Testis (tissue), 3 donors: Measurements from ENCODE around the gene LRRC38. TPM values are rescaled to one million over a fixed set of nuclear protein-coding genes. Genes with fewer than 3 reads are reported as not detected.

ENCODE experiments used
- DNase-seq: peaks from one replicate; pipeline ENCODE4 v3.0.0-alpha.2; 2019
- H3K27ac ChIP-seq, 2 donors: fragments of 200-600 bp; sonication (generic); one replicate each; pipeline ENCODE4 v1.5.1; 2019
- H3K27me3 ChIP-seq: fragments of 200-600 bp; sonication (generic); one replicate; pipeline ENCODE4 v1.5.1; 2019
- H3K36me3 ChIP-seq: fragments of 200-600 bp; sonication (generic); one replicate; pipeline ENCODE4 v1.5.1; 2017; ENCODE audit warnings: low read depth; ENCODE audit errors: missing control alignments
- H3K4me1 ChIP-seq: fragments of 200-600 bp; sonication (generic); one replicate; pipeline ENCODE4 v1.5.1; 2019
- H3K4me3 ChIP-seq, 2 donors: fragments of 200-600 bp; sonication (generic); one replicate each; pipeline ENCODE4 v1.5.1; 2017 to 2019
- H3K9me3 ChIP-seq: fragments of 200-600 bp; sonication (generic); one replicate; pipeline ENCODE4 v1.5.1; 2017
- POLR2A ChIP-seq: fragments of 450-650 bp; IDR thresholded peaks from one replicate; pipeline ENCODE4 v1.6.1; 2017; ENCODE audit warnings: antibody characterized with exemption, mild to moderate bottlenecking, moderate library complexity
- WGBS, 2 donors: methylation state at CpG; one replicate each; pipeline ENCODE4 v1.1.5; 2018; 5-methylcytosine and 5-hydroxymethylcytosine counted together
- intact Hi-C: fragments of 100-400 bp; cut with DNase I; formaldehyde crosslinking; loops from one replicate; pipeline ENCODE4 v1.15.1; 2023; ENCODE audit warnings: low total_unique reads
- polyA plus RNA-seq: library from polyadenylated mRNA; stranded (reverse); fragments of 350-450 nt; fragmentation: Illumina TruSeq; extraction: RNeasy Lipid Tissue Mini Kit (QIAGEN cat#74804); gene quantifications from one replicate; pipeline ENCODE4 v1.2.3, GENCODE V29; 2014; ENCODE audit warnings: low read depth, low replicate concordance; ENCODE audit not compliant: insufficient read depth
- total RNA-seq, 2 donors: library from RNA; depleted of rRNA; stranded (reverse); fragments of >200 nt; gene quantifications; one replicate each; pipeline ENCODE4 v1.2.3, GENCODE V29; 2016
- TF ChIP-seq, protein P1 (sequence below), 3 experiments: fragments of 450-650 bp in 2 of 3; fragments of 200-600 bp in 1 of 3; sonication (generic) in 1 of 3; IDR thresholded peaks; one replicate each; pipeline ENCODE4 v1.5.1; 2016 to 2019; ENCODE audit warnings: antibody characterized with exemption in 3 of 3, mild to moderate bottlenecking in 2 of 3, moderate library complexity in 1 of 3

LRRC38 gene
- total and polyA plus RNA-seq, 3 donors from 2014 or later = 0.79 to 1.6 (median 0.91) TPM

DNA sequence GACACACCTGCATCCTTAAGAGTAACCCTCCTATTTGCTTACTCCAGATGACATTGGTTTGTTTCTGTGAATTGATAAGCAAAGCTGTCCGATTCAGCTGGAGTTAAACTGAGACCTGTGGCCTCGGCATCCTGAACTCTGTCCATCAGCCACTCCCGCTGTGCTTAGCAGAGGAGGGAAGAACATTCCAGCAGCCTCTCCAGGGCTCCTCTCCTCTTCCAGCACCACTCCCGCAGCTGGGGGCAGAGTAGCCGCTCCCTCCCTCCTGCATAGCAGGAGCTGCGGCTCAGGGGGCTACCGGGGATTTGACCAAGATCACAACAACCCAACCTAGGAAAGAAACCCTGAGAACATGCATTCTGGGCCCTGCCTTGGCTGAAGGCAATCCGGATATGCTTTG is 8.8 kb downstream of the LRRC38 start:
- no peaks in the 10 kb centered on the region for H3K4me1 ChIP-seq
- H3K9me3 ChIP-seq = no peaks in the 10 kb centered on the region
- WGBS, 2 donors = 37 to 41% methylated on average over 6 to 8 of the region's 8 CpGs
- H3K27me3 ChIP-seq = no peaks in the 10 kb centered on the region
- intact Hi-C loops = no loop called here
- no peak overlapping the region for H3K27ac ChIP-seq
- DNase-seq = peak; percentile 26
- H3K4me3 ChIP-seq = no peak overlapping the region
- no peaks in the 10 kb centered on the region for H3K36me3 ChIP-seq
- TF ChIP-seq POLR2A = no peak
- TF ChIP-seq, protein P1, sequence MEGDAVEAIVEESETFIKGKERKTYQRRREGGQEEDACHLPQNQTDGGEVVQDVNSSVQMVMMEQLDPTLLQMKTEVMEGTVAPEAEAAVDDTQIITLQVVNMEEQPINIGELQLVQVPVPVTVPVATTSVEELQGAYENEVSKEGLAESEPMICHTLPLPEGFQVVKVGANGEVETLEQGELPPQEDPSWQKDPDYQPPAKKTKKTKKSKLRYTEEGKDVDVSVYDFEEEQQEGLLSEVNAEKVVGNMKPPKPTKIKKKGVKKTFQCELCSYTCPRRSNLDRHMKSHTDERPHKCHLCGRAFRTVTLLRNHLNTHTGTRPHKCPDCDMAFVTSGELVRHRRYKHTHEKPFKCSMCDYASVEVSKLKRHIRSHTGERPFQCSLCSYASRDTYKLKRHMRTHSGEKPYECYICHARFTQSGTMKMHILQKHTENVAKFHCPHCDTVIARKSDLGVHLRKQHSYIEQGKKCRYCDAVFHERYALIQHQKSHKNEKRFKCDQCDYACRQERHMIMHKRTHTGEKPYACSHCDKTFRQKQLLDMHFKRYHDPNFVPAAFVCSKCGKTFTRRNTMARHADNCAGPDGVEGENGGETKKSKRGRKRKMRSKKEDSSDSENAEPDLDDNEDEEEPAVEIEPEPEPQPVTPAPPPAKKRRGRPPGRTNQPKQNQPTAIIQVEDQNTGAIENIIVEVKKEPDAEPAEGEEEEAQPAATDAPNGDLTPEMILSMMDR (IDR thresholded peaks at IDR 0.05) = no peak

DNA sequence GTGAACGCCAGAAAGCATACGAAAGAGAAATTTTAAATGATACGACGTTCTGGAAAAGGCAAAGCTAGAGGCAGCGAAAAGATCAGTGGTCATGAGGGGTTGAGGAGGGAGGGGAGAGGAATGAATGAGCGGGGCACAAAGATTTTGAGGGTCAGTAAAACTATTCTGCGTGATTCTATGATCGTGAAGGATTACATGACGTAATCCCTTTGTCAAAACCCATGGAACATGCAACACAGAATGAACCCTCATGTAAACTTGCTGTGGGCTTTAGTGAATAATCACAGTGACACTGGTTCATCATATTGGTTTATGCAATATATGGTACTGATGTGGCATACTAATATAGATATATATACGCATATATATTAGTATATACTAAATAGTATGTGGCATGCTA is 13.0 kb downstream of the LRRC38 start:
- no peaks in the 10 kb centered on the region for H3K4me1 ChIP-seq
- 92% methylated on average over 10 of the region's 10 CpGs for WGBS, 2 donors
- no peaks in the 10 kb centered on the region for H3K9me3 ChIP-seq
- intact Hi-C loops = no loop called here
- H3K27me3 ChIP-seq = no peaks in the 10 kb centered on the region
- no peak for DNase-seq
- H3K27ac ChIP-seq = no peak overlapping the region
- no peaks in the 10 kb centered on the region for H3K36me3 ChIP-seq
- H3K4me3 ChIP-seq = no peak overlapping the region
- TF ChIP-seq POLR2A = no peak
- TF ChIP-seq, protein P1 (IDR thresholded peaks at IDR 0.05) = no peak

DNA sequence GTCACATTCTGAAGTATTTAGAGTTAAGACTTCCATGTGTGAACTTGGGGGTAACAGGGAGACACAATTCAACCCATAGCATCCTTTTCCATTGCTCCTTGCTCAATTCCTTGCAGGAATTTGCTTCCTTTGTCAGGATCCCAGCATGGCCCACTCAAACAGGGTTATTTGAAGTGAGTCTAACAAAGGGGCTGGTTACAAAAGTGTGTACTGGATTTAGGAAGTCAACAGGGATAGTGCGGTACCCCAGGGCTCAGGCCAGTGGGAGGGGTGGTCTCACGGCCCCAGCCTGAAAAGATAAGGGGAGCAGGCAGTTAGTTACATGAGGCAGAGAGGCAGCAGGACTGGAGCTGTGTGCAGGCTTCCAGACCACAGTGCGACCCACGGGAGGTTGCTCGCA is 14.4 kb downstream of the LRRC38 start:
- H3K4me3 ChIP-seq = no peak overlapping the region

DNA sequence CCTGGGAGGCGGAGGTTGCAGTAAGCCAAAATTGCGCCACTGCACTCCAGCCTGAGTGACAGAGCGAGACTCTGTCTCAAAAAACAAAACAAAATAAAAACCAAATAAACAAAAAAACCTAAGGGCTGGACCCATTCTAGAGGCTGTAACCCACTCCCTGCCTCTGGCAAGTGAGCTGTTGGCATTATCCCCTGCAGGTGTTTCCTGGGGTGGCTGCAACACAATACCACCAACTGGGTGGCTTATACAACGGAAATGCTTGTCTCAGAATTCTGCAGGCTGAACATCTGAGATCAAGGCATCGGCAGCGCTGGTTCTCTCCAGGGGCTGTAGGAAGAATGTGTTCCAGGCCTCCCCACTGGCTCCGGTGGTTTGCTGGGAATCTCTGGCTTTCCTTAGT is 15.2 kb downstream of the LRRC38 start:
- Histone ChIP-seq H3K36me3 (no peaks in the 10 kb centered on the region), H3K4me1 (no peaks in the 10 kb centered on the region), H3K27ac (no peak overlapping the region), H3K27me3 (no peaks in the 10 kb centered on the region), H3K9me3 (no peaks in the 10 kb centered on the region), H3K4me3 (no peak overlapping the region)
- TF ChIP-seq, protein P1 (IDR thresholded peaks at IDR 0.05) = no peak
- no peak for TF ChIP-seq POLR2A
- WGBS, 2 donors = 61 to 76% methylated on average over 7 of the region's 7 CpGs
- intact Hi-C loops = no loop called here
- no peak for DNase-seq

More for the DNA sequence above, 14.4 kb downstream of the LRRC38 start:
- H3K4me1 ChIP-seq = no peaks in the 10 kb centered on the region
- intact Hi-C loops = no loop called here
- 88 to 93% methylated on average over 5 of the region's 5 CpGs for WGBS, 2 donors
- no peak overlapping the region for H3K27ac ChIP-seq
- H3K27me3 ChIP-seq = no peaks in the 10 kb centered on the region
- no peak for TF ChIP-seq POLR2A
- TF ChIP-seq, protein P1 (IDR thresholded peaks at IDR 0.05) = no peak
- no peaks in the 10 kb centered on the region for H3K36me3 ChIP-seq
- DNase-seq = no peak
- no peaks in the 10 kb centered on the region for H3K9me3 ChIP-seq

DNA sequence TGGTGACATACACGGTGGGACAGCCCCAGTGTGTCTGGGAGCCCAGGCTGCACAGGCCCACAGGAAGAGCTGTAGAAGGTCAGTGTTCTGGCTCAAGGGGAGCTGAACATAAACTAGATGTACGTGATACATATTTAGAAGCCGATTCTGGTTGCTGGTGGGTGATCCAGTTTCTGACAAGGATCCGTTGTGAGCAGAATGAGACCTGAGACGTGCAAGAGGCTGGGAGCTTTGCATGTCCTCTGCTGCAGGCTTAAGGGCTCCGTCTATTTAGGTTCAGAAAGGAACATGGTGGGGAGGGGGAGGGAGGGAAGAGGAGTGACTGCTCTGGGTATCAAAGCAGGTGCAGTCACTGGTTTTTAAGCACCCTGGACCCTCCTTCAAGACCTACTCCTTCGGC is 18.6 kb downstream of the LRRC38 start:
- H3K4me1 ChIP-seq = no peaks in the 10 kb centered on the region
- TF ChIP-seq, protein P1 (IDR thresholded peaks at IDR 0.05) = no peak
- no peak for TF ChIP-seq POLR2A
- no peaks in the 10 kb centered on the region for H3K36me3 ChIP-seq
- H3K27me3 ChIP-seq = no peaks in the 10 kb centered on the region
- 66 to 75% methylated on average over 7 of the region's 7 CpGs for WGBS, 2 donors
- H3K27ac ChIP-seq = no peak overlapping the region
- no peak for DNase-seq
- intact Hi-C loops = no loop called here
- no peak overlapping the region for H3K4me3 ChIP-seq
- no peaks in the 10 kb centered on the region for H3K9me3 ChIP-seq
